ENCODE results near the gene FFAR4.

DNA sequence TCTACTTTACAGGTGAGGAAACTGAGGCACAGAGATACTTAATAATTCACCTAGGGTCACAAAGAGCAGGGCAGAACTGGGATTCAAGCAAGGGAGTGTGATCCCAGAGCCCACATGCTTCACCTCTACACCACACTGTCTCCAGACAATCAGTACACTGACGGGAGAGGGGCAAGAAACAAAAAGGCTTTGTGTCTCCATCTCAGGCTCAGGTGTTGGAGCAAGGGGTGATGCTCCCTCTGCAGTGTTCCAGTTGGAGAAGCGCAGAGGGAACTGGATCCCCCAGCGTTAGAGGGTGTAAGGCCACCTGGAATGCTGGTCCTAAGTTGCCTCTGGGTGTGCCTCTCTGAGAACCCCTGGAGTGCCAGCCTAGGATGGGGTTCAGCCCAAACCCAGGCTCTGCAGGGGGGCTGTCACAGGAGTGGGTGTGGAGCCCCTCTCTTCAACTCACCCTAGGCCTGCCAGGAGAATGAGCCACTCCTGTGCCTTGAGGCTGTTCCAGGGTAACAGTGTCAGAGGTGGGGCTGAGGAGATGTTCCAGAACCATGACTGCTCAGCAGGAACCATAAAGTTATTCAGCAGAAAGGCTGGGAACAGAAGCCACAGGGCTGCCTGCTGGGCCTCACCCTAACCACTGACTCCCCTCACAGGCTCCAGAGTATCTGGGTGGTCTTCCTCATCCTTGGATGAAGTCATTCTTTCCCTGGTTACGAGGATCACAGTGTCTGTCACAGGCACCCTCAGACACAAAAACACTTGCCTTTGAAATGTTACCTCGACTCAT lies 29.1 kb downstream of the FFAR4 start:
- TF ChIP-seq ZNF274 (IDR thresholded peaks at IDR 0.05; ENCODE audit: low read depth, low read length) (no peak), YY1 (IDR thresholded peaks at IDR 0.05; ENCODE audit: insufficient read depth, insufficient read length) (no peak), SUZ12 (IDR thresholded peaks at IDR 0.05; ENCODE audit: extremely low read depth, insufficient read depth, insufficient read length) (no peak)

Data from NT2/D1 (cell line).